GM19455 (cell line): ENCODE data around the gene F10.

Experiments
- ATAC-seq: cut with Tn5 transposase; IDR thresholded peaks from one replicate; pipeline ENCODE4 v1.9.1; 2021; ENCODE audit not compliant: unreplicated experiment

F10 gene

DNA sequence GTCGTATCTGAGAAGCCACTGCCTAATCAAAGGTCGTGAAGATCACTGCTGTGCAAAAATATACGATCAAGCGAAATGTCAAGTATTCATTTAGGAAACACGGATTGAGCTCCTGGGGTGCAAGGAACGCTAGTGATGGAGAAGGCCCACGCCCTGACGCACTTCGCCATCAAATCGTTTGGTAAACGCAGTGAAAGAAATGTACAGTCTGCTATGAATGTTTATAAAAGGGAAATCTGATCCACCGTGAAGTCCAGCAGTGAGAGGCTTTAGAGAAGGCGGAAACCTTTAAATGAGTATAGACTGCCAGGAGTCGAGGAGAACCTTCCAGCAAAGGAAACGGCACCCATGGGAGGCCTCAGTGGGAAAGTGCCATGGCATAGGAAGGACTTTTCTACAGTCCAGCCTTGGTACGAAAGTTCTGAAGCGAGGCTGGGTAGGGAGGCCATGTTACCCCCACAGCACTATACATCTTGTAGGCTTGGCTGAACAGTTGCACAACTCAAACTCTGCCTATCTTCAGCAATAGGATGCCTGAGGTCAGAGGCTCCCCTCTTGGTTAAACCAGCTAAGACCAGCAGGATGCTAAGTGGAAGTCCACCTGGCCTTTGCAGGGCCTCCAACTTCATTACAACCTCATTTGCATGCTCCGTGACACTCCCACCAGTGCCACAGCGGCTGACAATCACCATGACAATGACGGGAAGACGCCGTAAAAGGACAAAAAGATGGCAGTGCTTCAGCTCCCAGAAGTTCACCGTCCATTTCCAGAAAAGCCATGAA is 65.5 kb downstream of the F10 start:
- ATAC-seq: no peak

DNA sequence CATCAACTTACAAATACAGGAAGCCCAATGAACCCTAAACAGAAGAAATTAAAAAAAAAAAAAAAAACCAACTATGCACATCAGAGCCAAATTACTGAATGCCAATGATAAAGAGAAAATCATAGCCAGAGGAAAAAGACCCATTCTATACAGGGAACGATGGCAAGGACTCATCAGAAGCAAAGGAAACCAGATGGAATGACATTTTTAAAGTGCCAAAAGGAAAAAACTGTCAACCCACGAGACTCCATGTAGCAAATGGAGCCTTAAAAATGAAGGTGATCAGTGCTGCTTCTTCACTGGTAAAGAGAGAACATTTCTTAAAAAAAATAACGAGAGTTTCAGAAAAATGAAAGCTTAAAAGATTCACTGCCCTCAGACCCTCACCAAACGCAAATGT is 67.6 kb downstream of the F10 start:
- ATAC-seq: no peak

DNA sequence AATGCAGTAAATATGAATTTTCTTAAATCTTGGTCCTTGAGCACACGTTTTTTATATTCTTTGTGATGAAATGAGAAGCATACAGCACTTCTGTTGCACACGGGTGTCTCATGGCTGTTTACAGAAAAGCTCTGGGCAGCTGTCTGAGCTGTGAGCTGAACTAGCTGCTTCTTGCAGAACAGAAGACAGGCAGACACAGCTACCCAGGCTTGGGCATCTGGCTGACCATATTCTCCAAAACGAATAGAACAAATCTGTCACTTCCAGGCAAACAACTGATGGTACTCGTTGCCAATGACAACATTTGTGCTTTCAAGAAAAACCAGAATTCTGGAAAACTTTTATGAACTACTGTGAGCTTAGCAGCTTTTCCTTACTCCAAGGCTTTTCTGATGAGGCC is 69.7 kb downstream of the F10 start:
- ATAC-seq: no peak

- ATAC-seq: no peak
These were observed 70.3 kb downstream of the F10 start for GRCh38 chr13:113192902-113193301.

- ATAC-seq: no peak
These were observed 72.8 kb downstream of the F10 start for GRCh38 chr13:113195360-113195759.

- ATAC-seq: no peak
These were observed 74.6 kb downstream of the F10 start for GRCh38 chr13:113196970-113197737.
